Measurements from ENCODE around the gene UBE2C. TPM values are rescaled to one million over a fixed set of nuclear protein-coding genes. Genes with fewer than 3 reads are reported as not detected.
"Not testable (repeated sequence)": the region's sequence is repeated elsewhere in the genome, so short reads cannot be mapped to it uniquely, and the experiment has no call there.

UBE2C gene
- polyA plus RNA-seq, 3 donors, result 62.5 to 67.2 (median 66.1) TPM

- DNase-seq (ENCODE audit: low read depth in 3 of 3, low spot score in 2 of 3), result not testable (repeated sequence)
Measured at GRCh38 chr20:45797510-45797909, 14.9 kb upstream of the UBE2C start.

- DNase-seq (ENCODE audit: low read depth in 3 of 3, low spot score in 2 of 3), result not testable (repeated sequence)
Measured at GRCh38 chr20:45797955-45798354, 14.5 kb upstream of the UBE2C start.

- DNase-seq (ENCODE audit: low read depth in 3 of 3, low spot score in 2 of 3), result no peak
Measured at GRCh38 chr20:45798935-45799642, 13.4 kb upstream of the UBE2C start.

GRCh38 chr20:45801851-45802250 is 10.6 kb upstream of the UBE2C start:
- no peak for DNase-seq (ENCODE audit: low read depth in 3 of 3, low spot score in 2 of 3)

- no peak for DNase-seq (ENCODE audit: low read depth in 3 of 3, low spot score in 2 of 3)
Measured at GRCh38 chr20:45810191-45810970, 2.1 kb upstream of the UBE2C start.

- no peak for DNase-seq (ENCODE audit: low read depth in 3 of 3, low spot score in 2 of 3)
Measured at GRCh38 chr20:45813006-45813340, 529 bp downstream of the UBE2C start.

- DNase-seq (ENCODE audit: low read depth in 3 of 3, low spot score in 2 of 3), result no peak
Measured at GRCh38 chr20:45813489-45813888, 1.0 kb downstream of the UBE2C start.

GRCh38 chr20:45814314-45814713 is 1.9 kb downstream of the UBE2C start:
- no peak for DNase-seq (ENCODE audit: low read depth in 3 of 3, low spot score in 2 of 3)

GRCh38 chr20:45816951-45817350 is 4.5 kb downstream of the UBE2C start:
- no peak for DNase-seq (ENCODE audit: low read depth in 3 of 3, low spot score in 2 of 3)

- DNase-seq (ENCODE audit: low read depth in 3 of 3, low spot score in 2 of 3), result no peak
Measured at GRCh38 chr20:45817376-45818194, 5.1 kb downstream of the UBE2C start.

- no peak for DNase-seq (ENCODE audit: low read depth in 3 of 3, low spot score in 2 of 3)
Measured at GRCh38 chr20:45818239-45818638, 5.8 kb downstream of the UBE2C start.

GRCh38 chr20:45819466-45819865 is 7.0 kb downstream of the UBE2C start:
- DNase-seq (ENCODE audit: low read depth in 3 of 3, low spot score in 2 of 3), result no peak

GRCh38 chr20:45821947-45822346 is 9.5 kb downstream of the UBE2C start:
- no peak for DNase-seq (ENCODE audit: low read depth in 3 of 3, low spot score in 2 of 3)

- DNase-seq (ENCODE audit: low read depth in 3 of 3, low spot score in 2 of 3), result no peak
Measured at GRCh38 chr20:45822857-45823256, 10.4 kb downstream of the UBE2C start.

GRCh38 chr20:45823949-45824835 is 11.7 kb downstream of the UBE2C start:
- no peak for DNase-seq (ENCODE audit: low read depth in 3 of 3, low spot score in 2 of 3)

GRCh38 chr20:45826381-45827019 is 14.1 kb downstream of the UBE2C start:
- DNase-seq (ENCODE audit: low read depth in 3 of 3, low spot score in 2 of 3), result no peak

GRCh38 chr20:45827030-45827652 is 14.7 kb downstream of the UBE2C start, which contains the start of gene TNNC2:
TNNC2 (minus strand) TSS chr20:45827312; CDS start chr20:45827248, 64 bp downstream.
- DNase-seq (ENCODE audit: low read depth in 3 of 3, low spot score in 2 of 3), result no peak

GRCh38 chr20:45827712-45828111 is 15.3 kb downstream of the UBE2C start:
- no peak for DNase-seq (ENCODE audit: low read depth in 3 of 3, low spot score in 2 of 3)

- DNase-seq (ENCODE audit: low read depth in 3 of 3, low spot score in 2 of 3), result no peak
Measured at GRCh38 chr20:45828589-45828988, 16.1 kb downstream of the UBE2C start.
